Measurements from ENCODE around the gene SMPDL3A. TPM values are rescaled to one million over a fixed set of nuclear protein-coding genes. Genes with fewer than 3 reads are reported as not detected.

The SMPDL3A gene
- total RNA-seq, 1 experiment from 2014 or later, result 2.4 TPM

GRCh38 chr6:122766256-122766655, 22.8 kb upstream of the SMPDL3A start:
- H3F3A ChIP-seq (ENCODE audit: insufficient read depth, low read depth), result peaks cover 7% of the 10 kb centered on the region; the same call in 1 of the 2 replicates
- H3K9me3 ChIP-seq (ENCODE audit: insufficient read depth, low read depth), result no peaks in the 10 kb centered on the region
- no peak overlapping the region for H3K4me2 ChIP-seq
- H3K36me3 ChIP-seq (ENCODE audit: low read depth), result no peaks in the 10 kb centered on the region
- TF ChIP-seq EZH2 (IDR thresholded peaks at IDR 0.05; ENCODE audit: low read depth) (no peak), CTCF (conservative IDR thresholded peaks at IDR 0.05) (no peak)
- peaks cover 11% of the 10 kb centered on the region for H3K4me1 ChIP-seq (replicated peaks; ENCODE audit: insufficient read depth)
- ChIA-PET POLR2A (ENCODE audit: unreplicated experiment) (no interaction called here), CTCF (no interaction called here)
- no peak overlapping the region for H3K4me3 ChIP-seq
- H3K27me3 ChIP-seq (ENCODE audit: insufficient read depth, low read depth), result no peaks in the 10 kb centered on the region
- H4K20me1 ChIP-seq (ENCODE audit: insufficient read depth), result no peaks in the 10 kb centered on the region
- no peaks in the 10 kb centered on the region for H3K79me2 ChIP-seq (ENCODE audit: low read depth)
- H3K9me2 ChIP-seq (ENCODE audit: insufficient read depth), result no peaks in the 10 kb centered on the region
- H2AFZ ChIP-seq, result no peak overlapping the region
- DNase-seq, result no peak
- no peak overlapping the region for H3K27ac ChIP-seq
- BruUV-seq (replicated peaks), result no TSS peak
- intact Hi-C loops (cut with micrococcal nuclease; ENCODE audit: unreplicated experiment), result no loop called here

- H3K4me1 ChIP-seq (replicated peaks; ENCODE audit: insufficient read depth), result peaks cover 26% of the 10 kb centered on the region
- no peak overlapping the region for H3K4me3 ChIP-seq
- H2AFZ ChIP-seq, result no peak overlapping the region
- no peaks in the 10 kb centered on the region for H3K79me2 ChIP-seq (ENCODE audit: low read depth)
- no peaks in the 10 kb centered on the region for H3K36me3 ChIP-seq (ENCODE audit: low read depth)
- H3K27me3 ChIP-seq (ENCODE audit: insufficient read depth, low read depth), result no peaks in the 10 kb centered on the region
- peak overlapping the region; percentile 15; the same call in 1 of the 2 replicates for H3K4me2 ChIP-seq
- H3K9me3 ChIP-seq (ENCODE audit: insufficient read depth, low read depth), result no peaks in the 10 kb centered on the region
- no peaks in the 10 kb centered on the region for H4K20me1 ChIP-seq (ENCODE audit: insufficient read depth)
- intact Hi-C loops (cut with micrococcal nuclease; ENCODE audit: unreplicated experiment), result no loop called here
- TF ChIP-seq EZH2 (IDR thresholded peaks at IDR 0.05; ENCODE audit: low read depth) (no peak), CTCF (conservative IDR thresholded peaks at IDR 0.05) (0 out of 2 replicates have a peak, but pooled peaks have one; percentile 19)
- H3K27ac ChIP-seq, result no peak overlapping the region
- DNase-seq, result peak in 1 of 2 experiments; percentile 49
- peaks cover 3% of the 10 kb centered on the region; the same call in 1 of the 2 replicates for H3K9me2 ChIP-seq (ENCODE audit: insufficient read depth)
- H3F3A ChIP-seq (ENCODE audit: insufficient read depth, low read depth), result peaks cover 10% of the 10 kb centered on the region; the same call in 1 of the 2 replicates
- CTCF ChIA-PET, result no interaction called here
- no TSS peak for BruUV-seq (replicated peaks)
- POLR2A ChIA-PET (ENCODE audit: unreplicated experiment), result no interaction called here
Observed at GRCh38 chr6:122770835-122771601, 18.0 kb upstream of the SMPDL3A start.

GRCh38 chr6:122772724-122773415, 16.2 kb upstream of the SMPDL3A start:
- H3K79me2 ChIP-seq (ENCODE audit: low read depth), result no peaks in the 10 kb centered on the region
- H3K27ac ChIP-seq, result no peak overlapping the region
- DNase-seq, result peak in 1 of 2 experiments; percentile 65
- no peaks in the 10 kb centered on the region for H4K20me1 ChIP-seq (ENCODE audit: insufficient read depth)
- peaks cover 3% of the 10 kb centered on the region; the same call in 1 of the 2 replicates for H3K9me2 ChIP-seq (ENCODE audit: insufficient read depth)
- ChIA-PET CTCF (no interaction called here), POLR2A (ENCODE audit: unreplicated experiment) (no interaction called here)
- H3K27me3 ChIP-seq (ENCODE audit: insufficient read depth, low read depth), result no peaks in the 10 kb centered on the region
- intact Hi-C loops (cut with micrococcal nuclease; ENCODE audit: unreplicated experiment), result no loop called here
- H3F3A ChIP-seq (ENCODE audit: insufficient read depth, low read depth), result peaks cover 10% of the 10 kb centered on the region; the same call in 1 of the 2 replicates
- H3K4me2 ChIP-seq, result 0 out of 2 replicates have a peak overlapping the region, but pooled peaks have one; percentile 6
- no peak overlapping the region for H3K4me3 ChIP-seq
- no peak overlapping the region for H2AFZ ChIP-seq
- H3K9me3 ChIP-seq (ENCODE audit: insufficient read depth, low read depth), result no peaks in the 10 kb centered on the region
- no TSS peak for BruUV-seq (replicated peaks)
- no peaks in the 10 kb centered on the region for H3K36me3 ChIP-seq (ENCODE audit: low read depth)
- TF ChIP-seq CTCF (conservative IDR thresholded peaks at IDR 0.05) (0 out of 2 replicates have a peak, but pooled peaks have one; percentile 17), EZH2 (IDR thresholded peaks at IDR 0.05; ENCODE audit: low read depth) (no peak)
- peaks cover 26% of the 10 kb centered on the region for H3K4me1 ChIP-seq (replicated peaks; ENCODE audit: insufficient read depth)

Data from PC-9 (cell line).